Measurements from ENCODE around the gene AQP5.

The AQP5 gene

GRCh38 chr12:49920241-49920914, 41.3 kb upstream of the AQP5 start:
- TF ChIP-seq, protein P1, sequence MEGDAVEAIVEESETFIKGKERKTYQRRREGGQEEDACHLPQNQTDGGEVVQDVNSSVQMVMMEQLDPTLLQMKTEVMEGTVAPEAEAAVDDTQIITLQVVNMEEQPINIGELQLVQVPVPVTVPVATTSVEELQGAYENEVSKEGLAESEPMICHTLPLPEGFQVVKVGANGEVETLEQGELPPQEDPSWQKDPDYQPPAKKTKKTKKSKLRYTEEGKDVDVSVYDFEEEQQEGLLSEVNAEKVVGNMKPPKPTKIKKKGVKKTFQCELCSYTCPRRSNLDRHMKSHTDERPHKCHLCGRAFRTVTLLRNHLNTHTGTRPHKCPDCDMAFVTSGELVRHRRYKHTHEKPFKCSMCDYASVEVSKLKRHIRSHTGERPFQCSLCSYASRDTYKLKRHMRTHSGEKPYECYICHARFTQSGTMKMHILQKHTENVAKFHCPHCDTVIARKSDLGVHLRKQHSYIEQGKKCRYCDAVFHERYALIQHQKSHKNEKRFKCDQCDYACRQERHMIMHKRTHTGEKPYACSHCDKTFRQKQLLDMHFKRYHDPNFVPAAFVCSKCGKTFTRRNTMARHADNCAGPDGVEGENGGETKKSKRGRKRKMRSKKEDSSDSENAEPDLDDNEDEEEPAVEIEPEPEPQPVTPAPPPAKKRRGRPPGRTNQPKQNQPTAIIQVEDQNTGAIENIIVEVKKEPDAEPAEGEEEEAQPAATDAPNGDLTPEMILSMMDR (conservative IDR thresholded peaks at IDR 0.05; ENCODE audit: control insufficient read depth, insufficient read depth, low read depth, low read length): no peak
- no peak overlapping the region for H3K4me3 ChIP-seq (ENCODE audit: control insufficient read depth, low read depth, low read length)
- DNase-seq (ENCODE audit: low read depth): peak; percentile 67

DNA sequence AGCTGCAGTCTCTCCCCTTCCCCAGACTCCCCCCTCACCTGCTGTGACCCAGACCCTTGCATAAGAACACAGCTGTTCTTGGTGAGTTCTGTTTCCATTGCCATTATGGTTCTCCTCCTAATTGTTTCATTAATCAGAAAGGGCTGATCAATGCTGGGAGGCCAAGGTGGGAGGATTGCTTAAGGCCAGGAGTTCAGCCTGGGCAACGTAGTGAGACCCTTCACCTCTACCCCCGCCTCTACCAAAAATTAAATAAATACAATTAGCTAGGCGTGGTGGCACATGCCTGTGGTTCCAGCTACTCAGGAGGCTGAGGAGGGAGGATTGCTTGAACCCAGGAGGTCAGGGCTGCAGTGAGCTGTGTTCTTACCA, 40.8 kb upstream of the AQP5 start:
- no peak for DNase-seq (ENCODE audit: low read depth)
- TF ChIP-seq, protein P1 (conservative IDR thresholded peaks at IDR 0.05; ENCODE audit: control insufficient read depth, insufficient read depth, low read depth, low read length): no peak
- no peak overlapping the region for H3K4me3 ChIP-seq (ENCODE audit: control insufficient read depth, low read depth, low read length)

DNA sequence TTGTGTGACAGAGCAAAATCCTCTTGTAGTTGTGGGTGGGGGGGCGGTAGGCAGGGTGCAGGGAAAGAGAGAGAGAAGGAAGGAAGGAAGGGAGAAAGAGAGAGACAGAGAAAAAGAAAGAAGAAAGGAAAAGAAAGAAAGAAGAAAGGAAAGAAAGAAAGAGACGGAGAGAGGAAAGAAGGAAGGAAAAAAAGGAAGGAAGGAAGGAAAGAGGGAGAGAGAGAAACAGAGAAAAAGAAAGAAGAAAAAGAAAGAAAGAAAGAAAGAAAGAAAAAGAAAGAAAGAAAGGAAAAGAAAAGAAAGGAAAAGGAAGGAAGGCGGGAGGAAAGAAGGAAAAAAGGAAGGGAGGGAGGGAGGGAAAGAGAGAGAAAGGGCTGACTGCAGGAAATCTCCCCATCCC, 40.4 kb upstream of the AQP5 start:
- TF ChIP-seq, protein P1 (conservative IDR thresholded peaks at IDR 0.05; ENCODE audit: control insufficient read depth, insufficient read depth, low read depth, low read length): no peak
- no peak for DNase-seq (ENCODE audit: low read depth)
- no peak overlapping the region for H3K4me3 ChIP-seq (ENCODE audit: control insufficient read depth, low read depth, low read length)

DNA sequence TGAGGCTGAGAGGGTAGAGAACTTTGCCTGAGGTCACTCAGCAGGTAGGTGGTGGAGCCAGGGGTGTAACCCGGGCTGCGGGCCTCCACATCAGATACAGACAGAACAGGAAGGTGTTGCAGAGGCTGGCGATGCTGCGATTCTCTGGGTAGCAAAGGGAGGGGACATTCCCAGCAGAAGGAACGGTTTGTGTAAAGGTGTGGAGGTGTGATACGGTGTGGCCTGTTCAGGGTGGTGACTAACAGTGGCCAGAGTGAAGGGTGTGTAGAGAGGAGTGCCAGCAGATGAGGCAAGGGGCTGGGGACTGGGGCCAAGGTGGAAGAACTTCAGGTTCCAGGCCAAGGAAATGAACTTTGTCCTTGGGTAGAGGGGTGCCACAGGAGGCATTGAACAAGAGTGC, 39.7 kb upstream of the AQP5 start:
- TF ChIP-seq, protein P1 (conservative IDR thresholded peaks at IDR 0.05; ENCODE audit: control insufficient read depth, insufficient read depth, low read depth, low read length): no peak
- H3K4me3 ChIP-seq (ENCODE audit: control insufficient read depth, low read depth, low read length): no peak overlapping the region
- no peak for DNase-seq (ENCODE audit: low read depth)

DNA sequence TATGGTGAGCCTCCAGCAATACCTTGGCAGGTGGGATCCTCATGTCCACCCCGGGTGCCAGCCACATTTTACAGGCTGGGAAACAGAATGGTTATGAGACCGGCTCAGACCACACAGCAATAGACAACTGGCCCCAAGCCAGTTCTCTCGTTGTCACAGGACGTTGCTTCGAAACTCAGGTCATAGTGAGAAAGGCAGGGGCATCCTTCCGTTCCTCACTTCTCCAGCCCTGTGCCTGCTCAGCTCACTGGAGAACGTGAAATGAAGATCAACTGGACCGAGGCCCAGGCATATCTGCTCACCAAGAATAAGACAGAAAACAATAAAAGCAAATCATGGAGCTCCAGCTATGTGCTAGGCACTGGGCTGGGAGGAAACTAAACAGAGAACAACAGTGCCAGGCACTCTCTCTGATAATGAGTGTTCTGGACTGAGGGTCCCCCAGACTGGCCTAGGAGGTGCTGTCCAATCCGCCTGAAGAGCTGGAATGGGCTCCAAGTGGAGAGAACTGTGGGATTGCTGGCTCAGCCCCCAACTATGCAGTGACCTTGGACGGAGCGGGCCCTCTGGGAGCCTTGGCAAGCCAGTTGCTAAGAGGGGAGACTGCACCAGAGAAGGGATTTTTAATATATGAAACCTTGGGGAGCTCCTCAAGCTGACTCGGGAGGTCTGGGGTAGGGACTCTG, 39.2 kb upstream of the AQP5 start:
- H3K4me3 ChIP-seq (ENCODE audit: control insufficient read depth, low read depth, low read length): no peak overlapping the region
- TF ChIP-seq, protein P1 (conservative IDR thresholded peaks at IDR 0.05; ENCODE audit: control insufficient read depth, insufficient read depth, low read depth, low read length): no peak
- no peak for DNase-seq (ENCODE audit: low read depth)

DNA sequence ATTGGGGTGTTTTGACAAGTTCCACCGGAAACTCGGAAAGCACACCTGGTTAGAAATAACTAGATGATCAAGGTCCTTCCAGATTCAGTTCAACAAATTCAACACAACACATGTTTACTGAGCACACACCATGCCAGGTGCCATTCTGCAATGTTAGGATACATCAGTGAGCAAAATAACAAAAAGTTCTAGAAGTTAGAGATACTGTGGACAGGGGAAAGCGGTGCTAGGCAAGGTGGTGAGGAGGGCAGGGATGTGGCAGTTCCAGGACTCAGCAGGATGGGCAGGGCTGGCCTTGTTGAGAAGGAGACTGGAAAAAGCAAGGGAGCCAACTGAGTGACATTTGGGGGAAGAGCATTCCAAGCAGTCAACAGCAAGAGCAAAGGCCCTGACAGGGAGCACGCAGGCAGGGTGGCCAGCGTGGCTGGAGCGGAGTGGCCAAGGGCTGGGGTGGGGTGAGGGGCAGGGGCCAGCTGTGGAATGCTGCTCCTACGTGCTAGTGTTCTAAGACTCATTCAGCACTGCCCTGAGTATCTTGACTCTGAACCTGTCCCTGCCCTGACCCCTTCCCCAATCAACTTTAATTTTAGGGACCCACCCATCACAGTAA, 38.5 kb upstream of the AQP5 start:
- no peak overlapping the region for H3K4me3 ChIP-seq (ENCODE audit: control insufficient read depth, low read depth, low read length)
- TF ChIP-seq, protein P1 (conservative IDR thresholded peaks at IDR 0.05; ENCODE audit: control insufficient read depth, insufficient read depth, low read depth, low read length): no peak

More for the DNA sequence above, 38.5 kb upstream of the AQP5 start:
- DNase-seq (ENCODE audit: low read depth): no peak
